Parathyroid adenoma (tissue), 2 donors: ENCODE measurements around the gene ZNF664.
A peak's percentile ranks its signal among the peaks of the same experiment; 100 is the strongest.

Experiments
- H2AFZ ChIP-seq: fragments of 300-600 bp; sonication (generic); one replicate; pipeline ENCODE4 v1.7.0; 2017; ENCODE audit warnings: antibody characterized with exemption, mild to moderate bottlenecking
- H3K27ac ChIP-seq: fragments of 300-600 bp; sonication (generic); one replicate; pipeline ENCODE4 v1.7.0; 2017
- H3K27me3 ChIP-seq: fragments of 300-600 bp; sonication (generic); one replicate; pipeline ENCODE4 v1.7.0; 2017; ENCODE audit warnings: low read length; ENCODE audit not compliant: control insufficient read depth, insufficient read depth
- H3K36me3 ChIP-seq: fragments of 300-600 bp; sonication (generic); one replicate; pipeline ENCODE4 v1.7.0; 2017; ENCODE audit warnings: low read length; ENCODE audit not compliant: control insufficient read depth, insufficient read depth
- H3K4me1 ChIP-seq: fragments of 300-600 bp; sonication (generic); one replicate; pipeline ENCODE4 v1.7.0; 2017; ENCODE audit warnings: control low read depth
- H3K4me2 ChIP-seq: fragments of 300-600 bp; sonication (generic); one replicate; pipeline ENCODE4 v1.7.0; 2017; ENCODE audit warnings: low read length
- H3K4me3 ChIP-seq: fragments of 300-600 bp; sonication (generic); one replicate; pipeline ENCODE4 v1.7.0; 2017; ENCODE audit warnings: low read depth, low read length
- H3K79me2 ChIP-seq: fragments of 300-600 bp; sonication (generic); one replicate; pipeline ENCODE4 v1.7.0; 2017; ENCODE audit warnings: control low read depth
- H3K9ac ChIP-seq: fragments of 300-600 bp; sonication (generic); one replicate; pipeline ENCODE4 v1.7.0; 2017; ENCODE audit warnings: mild to moderate bottlenecking
- H3K9me3 ChIP-seq: fragments of 300-600 bp; sonication (generic); one replicate; pipeline ENCODE4 v1.7.0; 2017; ENCODE audit warnings: low read length; ENCODE audit not compliant: control insufficient read depth
- TF ChIP-seq, protein P1 (sequence below): fragments of 300-600 bp; sonication (generic); IDR thresholded peaks from one replicate; pipeline ENCODE4 v1.7.0; 2017; ENCODE audit warnings: antibody characterized with exemption, mild to moderate bottlenecking
- donor health status: primary hyperparathyroidism.

Gene ZNF664

DNA sequence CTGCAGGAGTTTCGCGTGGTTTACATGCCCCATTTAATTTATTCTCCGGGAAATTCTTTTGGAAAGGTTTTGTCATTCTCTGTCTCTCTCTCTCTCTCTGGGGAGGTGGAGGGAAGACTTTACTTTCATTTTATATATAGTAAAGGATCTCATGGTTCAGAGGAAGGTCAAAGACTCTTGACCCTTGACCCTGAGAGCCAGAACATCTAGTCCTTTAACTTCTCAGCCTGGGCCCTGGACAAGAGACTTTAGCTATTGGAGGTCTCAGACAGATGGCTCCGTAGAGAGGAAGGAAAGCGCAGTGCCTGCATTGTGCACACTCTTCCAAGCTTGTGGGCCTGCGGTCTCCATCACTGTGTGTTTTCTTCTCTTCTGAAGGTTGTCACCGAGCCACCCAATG lies 44.1 kb upstream of the ZNF664 start:
- Histone ChIP-seq H3K79me2 (no peaks in the 10 kb centered on the region), H3K4me2 (peak overlapping the region; percentile 43), H3K27me3 (no peaks in the 10 kb centered on the region), H3K9me3 (no peaks in the 10 kb centered on the region), H2AFZ (no peak overlapping the region), H3K36me3 (no peaks in the 10 kb centered on the region), H3K9ac (no peak overlapping the region), H3K4me3 (no peak overlapping the region), H3K27ac (no peak overlapping the region), H3K4me1 (no peaks in the 10 kb centered on the region)
- TF ChIP-seq, protein P1, sequence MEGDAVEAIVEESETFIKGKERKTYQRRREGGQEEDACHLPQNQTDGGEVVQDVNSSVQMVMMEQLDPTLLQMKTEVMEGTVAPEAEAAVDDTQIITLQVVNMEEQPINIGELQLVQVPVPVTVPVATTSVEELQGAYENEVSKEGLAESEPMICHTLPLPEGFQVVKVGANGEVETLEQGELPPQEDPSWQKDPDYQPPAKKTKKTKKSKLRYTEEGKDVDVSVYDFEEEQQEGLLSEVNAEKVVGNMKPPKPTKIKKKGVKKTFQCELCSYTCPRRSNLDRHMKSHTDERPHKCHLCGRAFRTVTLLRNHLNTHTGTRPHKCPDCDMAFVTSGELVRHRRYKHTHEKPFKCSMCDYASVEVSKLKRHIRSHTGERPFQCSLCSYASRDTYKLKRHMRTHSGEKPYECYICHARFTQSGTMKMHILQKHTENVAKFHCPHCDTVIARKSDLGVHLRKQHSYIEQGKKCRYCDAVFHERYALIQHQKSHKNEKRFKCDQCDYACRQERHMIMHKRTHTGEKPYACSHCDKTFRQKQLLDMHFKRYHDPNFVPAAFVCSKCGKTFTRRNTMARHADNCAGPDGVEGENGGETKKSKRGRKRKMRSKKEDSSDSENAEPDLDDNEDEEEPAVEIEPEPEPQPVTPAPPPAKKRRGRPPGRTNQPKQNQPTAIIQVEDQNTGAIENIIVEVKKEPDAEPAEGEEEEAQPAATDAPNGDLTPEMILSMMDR = no peak

DNA sequence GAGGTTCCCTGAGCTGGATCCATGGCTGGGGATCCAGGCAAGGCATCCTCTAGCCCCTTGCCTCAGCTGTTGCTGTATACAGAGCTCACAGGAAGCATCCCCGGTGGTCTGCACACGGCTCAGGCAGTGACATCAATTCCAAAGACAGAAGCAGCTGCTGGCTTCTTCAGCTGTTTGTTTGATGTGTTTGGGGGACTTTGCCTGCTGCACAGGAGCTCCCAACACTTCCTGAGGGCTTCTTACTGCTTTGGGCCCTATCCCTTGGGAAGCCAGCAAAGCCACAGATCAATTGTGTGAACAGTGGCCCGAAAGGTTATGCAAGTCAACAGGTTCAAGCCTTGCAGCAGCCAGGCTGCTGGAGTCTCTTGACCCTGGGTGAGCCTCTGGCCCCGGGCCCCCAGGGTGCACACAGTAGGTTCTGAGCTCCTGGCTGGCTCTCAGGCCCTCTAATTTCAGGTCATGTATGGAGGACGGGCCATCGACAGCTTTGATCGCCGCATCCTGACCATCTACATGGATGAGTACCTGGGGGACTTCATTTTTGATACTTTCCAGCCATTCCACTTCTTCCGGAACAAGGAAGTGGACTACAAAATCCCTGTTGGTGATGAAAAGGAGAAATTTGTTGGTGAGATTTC lies 43.0 kb upstream of the ZNF664 start:
- H3K9ac ChIP-seq = no peak overlapping the region
- H3K9me3 ChIP-seq = no peaks in the 10 kb centered on the region
- no peak overlapping the region for H3K4me3 ChIP-seq
- no peak overlapping the region for H3K4me2 ChIP-seq
- H2AFZ ChIP-seq = no peak overlapping the region
- no peaks in the 10 kb centered on the region for H3K4me1 ChIP-seq
- no peak overlapping the region for H3K27ac ChIP-seq
- TF ChIP-seq, protein P1 = no peak
- no peaks in the 10 kb centered on the region for H3K36me3 ChIP-seq
- H3K79me2 ChIP-seq = no peaks in the 10 kb centered on the region
- H3K27me3 ChIP-seq = no peaks in the 10 kb centered on the region

DNA sequence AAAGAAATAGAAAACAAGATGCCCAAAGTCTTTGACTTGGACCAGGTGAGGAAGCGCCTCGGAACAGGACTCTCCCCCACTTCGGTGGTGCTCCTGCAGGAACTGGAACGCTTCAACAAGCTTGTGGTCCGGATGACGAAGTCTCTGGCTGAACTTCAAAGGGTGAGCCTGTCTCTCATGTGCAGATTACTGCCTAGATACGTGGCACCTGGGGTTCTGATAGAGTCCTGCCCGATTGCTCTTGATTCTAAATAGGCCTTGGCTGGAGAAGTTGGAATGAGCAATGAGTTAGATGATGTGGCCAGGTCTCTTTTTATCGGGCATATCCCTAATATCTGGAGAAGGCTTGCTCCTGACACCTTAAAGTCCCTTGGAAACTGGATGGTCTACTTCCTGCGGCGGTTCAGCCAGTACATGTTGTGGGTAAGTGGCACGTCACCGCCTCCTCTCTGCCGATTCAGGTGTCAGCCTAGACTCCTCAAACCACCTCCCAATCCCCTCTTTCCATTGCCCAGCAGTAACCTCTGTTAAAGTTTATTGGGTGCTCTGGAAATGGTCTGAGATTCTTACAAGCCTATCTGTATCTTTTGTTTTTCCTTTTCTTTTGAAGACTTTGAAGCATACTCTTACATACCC lies 41.2 kb upstream of the ZNF664 start:
- no peak overlapping the region for H3K27ac ChIP-seq
- H3K9ac ChIP-seq = no peak overlapping the region
- no peaks in the 10 kb centered on the region for H3K4me1 ChIP-seq
- H3K4me2 ChIP-seq = no peak overlapping the region
- H3K4me3 ChIP-seq = no peak overlapping the region
- no peaks in the 10 kb centered on the region for H3K27me3 ChIP-seq
- no peak overlapping the region for H2AFZ ChIP-seq
- no peaks in the 10 kb centered on the region for H3K9me3 ChIP-seq
- no peaks in the 10 kb centered on the region for H3K36me3 ChIP-seq
- no peaks in the 10 kb centered on the region for H3K79me2 ChIP-seq
- TF ChIP-seq, protein P1 = no peak

DNA sequence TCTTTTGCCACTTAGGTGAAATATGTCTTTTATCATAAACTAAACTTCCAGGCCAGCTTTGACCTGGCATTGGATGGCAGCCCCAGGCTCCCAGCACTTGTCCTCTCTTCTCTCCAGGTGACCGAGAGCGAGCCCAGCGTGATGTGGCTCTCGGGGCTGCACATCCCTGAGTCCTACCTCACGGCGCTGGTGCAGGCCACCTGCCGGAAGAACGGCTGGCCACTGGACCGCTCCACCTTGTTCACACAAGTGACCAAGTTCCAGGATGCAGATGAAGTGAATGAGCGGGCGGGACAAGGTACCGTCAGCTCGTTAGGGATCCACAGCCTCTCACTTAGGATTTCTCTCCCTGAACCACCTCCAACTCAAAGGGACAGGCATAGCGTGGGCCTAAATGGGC lies 39.8 kb upstream of the ZNF664 start:
- H3K4me1 ChIP-seq = no peaks in the 10 kb centered on the region
- H3K9me3 ChIP-seq = no peaks in the 10 kb centered on the region
- H2AFZ ChIP-seq = no peak overlapping the region
- no peaks in the 10 kb centered on the region for H3K36me3 ChIP-seq
- H3K9ac ChIP-seq = no peak overlapping the region
- no peak overlapping the region for H3K4me2 ChIP-seq
- H3K27me3 ChIP-seq = no peaks in the 10 kb centered on the region
- H3K4me3 ChIP-seq = no peak overlapping the region
- no peaks in the 10 kb centered on the region for H3K79me2 ChIP-seq
- TF ChIP-seq, protein P1 = no peak
- H3K27ac ChIP-seq = no peak overlapping the region
